NB4 (cell line): ENCODE results near the gene UVRAG.

Experiments used
- DNase-seq: peaks from one replicate; pipeline ENCODE4 v3.0.0; 2010; ENCODE audit warnings: low read depth
- H3K4me3 ChIP-seq: one replicate; pipeline ENCODE4 v1.5.1; 2011; ENCODE audit warnings: mild to moderate bottlenecking, low read depth, low read length, moderate library complexity
- MYC ChIP-seq: IDR thresholded peaks from 2 replicates; pipeline ENCODE4 v1.6.1; 2011; ENCODE audit warnings: low read depth, low read length
- POLR2A ChIP-seq: IDR thresholded peaks from 2 replicates; pipeline ENCODE4 v1.6.1; 2011; ENCODE audit warnings: mild to moderate bottlenecking; ENCODE audit not compliant: insufficient read length; ENCODE audit errors: extremely low read depth
- TF ChIP-seq, protein P1 (sequence below): IDR thresholded peaks from 2 replicates; pipeline ENCODE4 v1.6.1; 2011; ENCODE audit warnings: low read depth, low read length
- TF ChIP-seq, protein P2 (sequence below): IDR thresholded peaks from one replicate; pipeline ENCODE4 v1.5.1; 2012; ENCODE audit warnings: low read depth, low read length

Gene UVRAG

DNA sequence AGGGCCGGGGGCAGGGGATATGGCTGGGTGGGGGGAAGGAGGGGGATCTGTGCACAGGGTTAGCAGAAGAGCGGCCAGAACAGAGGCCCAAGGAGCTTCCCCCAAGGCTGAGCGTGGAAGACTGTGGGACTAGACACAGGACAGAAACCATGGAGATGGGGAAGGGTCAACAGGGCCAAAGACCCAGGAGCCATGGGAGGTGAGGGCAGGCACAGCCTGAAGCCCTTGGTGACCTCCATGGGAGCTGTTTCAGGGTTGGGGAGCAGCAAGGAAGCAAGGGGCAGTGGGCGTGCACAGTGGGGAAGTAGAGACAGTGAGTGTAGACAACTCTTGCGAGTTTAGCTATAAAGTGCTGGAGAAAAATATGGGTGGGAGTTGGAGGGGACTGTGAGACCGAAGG is 334.7 kb downstream of the UVRAG start:
- DNase-seq: no peak
- no peak for TF ChIP-seq POLR2A
- TF ChIP-seq, protein P1, sequence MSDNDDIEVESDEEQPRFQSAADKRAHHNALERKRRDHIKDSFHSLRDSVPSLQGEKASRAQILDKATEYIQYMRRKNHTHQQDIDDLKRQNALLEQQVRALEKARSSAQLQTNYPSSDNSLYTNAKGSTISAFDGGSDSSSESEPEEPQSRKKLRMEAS: no peak
- TF ChIP-seq, protein P2, sequence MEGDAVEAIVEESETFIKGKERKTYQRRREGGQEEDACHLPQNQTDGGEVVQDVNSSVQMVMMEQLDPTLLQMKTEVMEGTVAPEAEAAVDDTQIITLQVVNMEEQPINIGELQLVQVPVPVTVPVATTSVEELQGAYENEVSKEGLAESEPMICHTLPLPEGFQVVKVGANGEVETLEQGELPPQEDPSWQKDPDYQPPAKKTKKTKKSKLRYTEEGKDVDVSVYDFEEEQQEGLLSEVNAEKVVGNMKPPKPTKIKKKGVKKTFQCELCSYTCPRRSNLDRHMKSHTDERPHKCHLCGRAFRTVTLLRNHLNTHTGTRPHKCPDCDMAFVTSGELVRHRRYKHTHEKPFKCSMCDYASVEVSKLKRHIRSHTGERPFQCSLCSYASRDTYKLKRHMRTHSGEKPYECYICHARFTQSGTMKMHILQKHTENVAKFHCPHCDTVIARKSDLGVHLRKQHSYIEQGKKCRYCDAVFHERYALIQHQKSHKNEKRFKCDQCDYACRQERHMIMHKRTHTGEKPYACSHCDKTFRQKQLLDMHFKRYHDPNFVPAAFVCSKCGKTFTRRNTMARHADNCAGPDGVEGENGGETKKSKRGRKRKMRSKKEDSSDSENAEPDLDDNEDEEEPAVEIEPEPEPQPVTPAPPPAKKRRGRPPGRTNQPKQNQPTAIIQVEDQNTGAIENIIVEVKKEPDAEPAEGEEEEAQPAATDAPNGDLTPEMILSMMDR: no peak
- H3K4me3 ChIP-seq: no peak overlapping the region

DNA sequence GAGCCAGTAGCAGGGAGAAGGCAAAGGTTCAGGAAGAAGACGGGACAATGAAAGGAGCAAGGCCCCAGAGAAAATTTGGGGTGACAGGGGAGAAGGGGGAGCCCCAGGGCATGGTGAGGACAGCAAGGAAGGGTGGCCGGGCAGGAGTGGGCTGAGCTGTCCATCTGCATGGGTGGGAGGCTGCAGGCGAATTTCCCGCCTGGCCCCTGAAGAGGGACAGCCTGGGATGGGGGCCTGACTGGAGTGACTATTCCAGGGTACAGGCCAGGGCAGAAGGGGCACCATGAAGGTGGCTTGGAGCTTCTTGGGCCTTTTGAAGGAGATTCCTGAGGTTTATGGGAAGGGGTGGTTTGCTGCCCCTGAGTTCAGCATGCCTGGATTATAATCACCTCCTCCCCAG is 335.1 kb downstream of the UVRAG start:
- TF ChIP-seq, protein P2: no peak
- TF ChIP-seq, protein P1: no peak
- TF ChIP-seq POLR2A (no peak), MYC (no peak)
- no peak overlapping the region for H3K4me3 ChIP-seq
- no peak for DNase-seq

DNA sequence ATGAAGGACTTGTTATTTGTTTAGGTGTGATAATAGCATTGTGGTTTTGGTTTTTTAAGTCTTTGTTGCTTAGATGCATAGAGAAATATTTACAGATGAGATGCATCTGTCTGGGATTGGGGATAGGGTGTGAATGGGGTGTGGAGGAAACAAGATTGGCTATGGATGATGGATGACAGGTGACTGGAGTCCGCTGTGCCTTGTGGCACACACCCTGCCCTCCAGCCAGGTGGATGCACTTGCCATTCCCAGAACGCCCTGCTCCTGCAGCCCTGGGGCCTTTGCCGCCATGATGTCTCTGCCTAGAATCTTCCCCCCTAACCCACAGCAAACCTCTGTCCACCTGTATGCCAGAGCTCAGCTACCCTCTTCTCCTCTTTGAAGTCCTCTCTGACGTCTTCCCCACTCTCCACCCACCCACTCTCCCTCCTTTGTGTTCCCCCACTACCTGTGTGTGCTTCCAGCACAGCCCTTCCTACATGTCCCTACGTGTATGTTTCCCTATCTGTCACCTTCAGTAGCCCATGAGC is 336.6 kb downstream of the UVRAG start:
- no peak for DNase-seq
- TF ChIP-seq, protein P2: no peak
- no peak for TF ChIP-seq POLR2A
- no peak for TF ChIP-seq MYC
- TF ChIP-seq, protein P1: no peak
- no peak overlapping the region for H3K4me3 ChIP-seq

DNA sequence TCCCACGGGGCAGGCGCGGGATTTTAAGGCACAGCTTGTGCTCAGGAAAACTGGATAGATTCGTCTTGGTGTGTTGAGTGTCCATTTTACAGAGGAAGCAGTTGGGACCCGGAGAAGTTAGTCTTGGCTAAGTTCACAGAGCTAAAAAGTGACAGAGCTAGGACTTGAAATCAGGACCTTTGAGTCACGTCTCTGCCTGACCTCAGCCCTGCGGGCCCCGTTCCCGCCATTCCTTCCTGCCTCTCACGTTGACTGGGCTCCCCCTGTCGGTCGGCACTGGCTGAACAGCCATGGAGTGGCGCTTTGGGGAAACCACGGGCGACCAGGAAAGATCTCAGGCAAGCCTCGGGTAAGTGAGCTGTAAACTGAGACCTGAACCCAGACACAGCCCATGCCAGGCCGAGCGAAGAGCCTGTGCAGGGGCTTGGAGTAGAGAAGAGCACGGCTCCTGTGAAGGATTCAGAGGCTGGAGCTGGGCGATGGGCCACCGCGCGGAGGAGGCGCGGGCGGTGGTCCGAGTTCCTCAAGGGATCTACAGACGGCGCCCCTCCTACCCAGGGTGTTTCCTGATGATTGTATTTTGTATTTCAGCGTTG is 337.2 kb downstream of the UVRAG start:
- H3K4me3 ChIP-seq: no peak overlapping the region
- DNase-seq: peak; percentile 88
- TF ChIP-seq, protein P1: peak; percentile 63
- TF ChIP-seq, protein P2: peak; percentile 84
- TF ChIP-seq MYC (0 out of 2 replicates have a peak, but pooled peaks have one; percentile 20), POLR2A (no peak)

DNA sequence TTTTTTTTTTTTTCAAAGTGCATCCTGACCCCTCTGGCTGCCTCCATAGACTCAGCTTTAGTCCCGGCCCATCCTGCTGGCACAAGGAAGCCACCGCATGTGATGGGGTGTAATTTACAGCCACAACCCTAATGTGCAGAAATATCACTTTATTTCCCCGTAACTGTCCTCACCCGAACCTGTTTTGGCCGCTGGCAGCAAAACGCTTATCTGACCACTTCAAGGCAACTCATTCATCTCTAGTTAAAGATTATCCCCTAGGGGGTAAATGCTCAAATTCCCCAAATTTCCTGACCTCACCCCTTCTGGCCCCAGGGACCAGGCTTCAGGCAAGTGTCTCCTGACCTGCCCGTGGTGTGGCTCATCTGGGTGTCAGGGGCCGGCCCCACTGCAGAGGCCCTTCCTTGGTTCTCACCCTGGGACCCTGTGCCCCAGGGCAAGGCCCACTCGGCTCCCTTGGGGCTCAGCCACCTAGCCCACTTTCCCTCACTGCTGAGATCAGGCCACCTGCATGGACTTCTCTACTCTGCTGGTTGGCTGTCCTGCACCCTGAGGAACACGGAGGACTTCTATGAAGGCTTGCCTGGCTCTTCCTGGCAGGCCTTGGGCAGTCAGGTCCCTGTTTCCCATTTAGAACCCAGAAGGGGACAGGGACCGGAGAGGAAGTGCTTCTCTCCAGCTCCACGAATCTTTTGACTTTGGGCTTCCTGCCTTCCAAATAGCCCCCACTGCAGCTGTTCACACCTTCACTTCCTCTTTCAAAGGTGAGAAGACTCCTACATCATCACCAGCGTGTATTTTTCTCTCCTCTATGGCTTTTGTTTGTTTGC is 337.9 kb downstream of the UVRAG start:
- DNase-seq: no peak
- TF ChIP-seq, protein P2: no peak
- TF ChIP-seq MYC (no peak), POLR2A (no peak)
- TF ChIP-seq, protein P1: no peak
- H3K4me3 ChIP-seq: no peak overlapping the region
